ENCODE data around the gene SGK2.

SGK2 gene

GRCh38 chr20:43537921-43538877, 20.6 kb upstream of the SGK2 start:
- Mint-ChIP-seq H3K4me3 (no peak overlapping the region), H3K27ac (no peak overlapping the region), H3K27me3 (ENCODE audit: low read depth) (peaks cover 4% of the 10 kb centered on the region), H3K36me3 (ENCODE audit: low read depth) (peaks cover 8% of the 10 kb centered on the region), H3K9me3 (no peaks in the 10 kb centered on the region), H3K4me1 (no peaks in the 10 kb centered on the region)
- TF ChIP-seq CTCF (IDR thresholded peaks at IDR 0.05; ENCODE audit: unreplicated experiment in 3 of 3) = peak; percentile 86 to 88 (median 87)

GRCh38 chr20:43538878-43539700, 19.7 kb upstream of the SGK2 start:
- no peak overlapping the region for H3K4me3 Mint-ChIP-seq
- H3K9me3 Mint-ChIP-seq = no peaks in the 10 kb centered on the region
- peaks cover 4% of the 10 kb centered on the region for H3K27me3 Mint-ChIP-seq (ENCODE audit: low read depth)
- H3K36me3 Mint-ChIP-seq (ENCODE audit: low read depth) = peaks cover 8% of the 10 kb centered on the region
- H3K4me1 Mint-ChIP-seq = no peaks in the 10 kb centered on the region
- no peak for TF ChIP-seq CTCF (IDR thresholded peaks at IDR 0.05; ENCODE audit: unreplicated experiment in 3 of 3)
- H3K27ac Mint-ChIP-seq = no peak overlapping the region

- no peak overlapping the region for H3K27ac Mint-ChIP-seq
- H3K4me3 Mint-ChIP-seq = no peak overlapping the region
- H3K36me3 Mint-ChIP-seq (ENCODE audit: low read depth) = peaks cover 12% of the 10 kb centered on the region
- no peak for TF ChIP-seq CTCF (IDR thresholded peaks at IDR 0.05; ENCODE audit: unreplicated experiment in 3 of 3)
- H3K9me3 Mint-ChIP-seq = no peaks in the 10 kb centered on the region
- no peaks in the 10 kb centered on the region for H3K4me1 Mint-ChIP-seq
- peaks cover 4% of the 10 kb centered on the region for H3K27me3 Mint-ChIP-seq (ENCODE audit: low read depth)
Observed at GRCh38 chr20:43539975-43540672, 18.7 kb upstream of the SGK2 start.

- no peaks in the 10 kb centered on the region for H3K9me3 Mint-ChIP-seq
- no peaks in the 10 kb centered on the region for H3K4me1 Mint-ChIP-seq
- H3K27me3 Mint-ChIP-seq (ENCODE audit: low read depth) = peaks cover 4% of the 10 kb centered on the region
- no peak overlapping the region for H3K4me3 Mint-ChIP-seq
- no peak overlapping the region for H3K27ac Mint-ChIP-seq
- TF ChIP-seq CTCF (IDR thresholded peaks at IDR 0.05; ENCODE audit: unreplicated experiment in 3 of 3) = no peak
- peaks cover 16% of the 10 kb centered on the region for H3K36me3 Mint-ChIP-seq (ENCODE audit: low read depth)
Observed at GRCh38 chr20:43540673-43541060, 18.2 kb upstream of the SGK2 start.

GRCh38 chr20:43541214-43541613, 17.6 kb upstream of the SGK2 start:
- H3K27me3 Mint-ChIP-seq (ENCODE audit: low read depth) = peaks cover 4% of the 10 kb centered on the region
- no peak overlapping the region for H3K4me3 Mint-ChIP-seq
- peaks cover 20% of the 10 kb centered on the region for H3K36me3 Mint-ChIP-seq (ENCODE audit: low read depth)
- H3K27ac Mint-ChIP-seq = no peak overlapping the region
- H3K9me3 Mint-ChIP-seq = no peaks in the 10 kb centered on the region
- no peaks in the 10 kb centered on the region for H3K4me1 Mint-ChIP-seq
- TF ChIP-seq CTCF (IDR thresholded peaks at IDR 0.05; ENCODE audit: unreplicated experiment in 3 of 3) = no peak

Data from nephron (organoid).